Head of caudate nucleus (tissue), 42 donors: ENCODE data around the gene ZCCHC24.

Experiments used
- DNase-seq, 42 donors: peaks; one replicate each; pipeline versions ENCODE4 v3.0.0 to v3.0.0-alpha.2; 2020 to 2021; ENCODE audit warnings: mixed read lengths in 7 of 42
- intact Hi-C: fragments of 100-400 bp; cut with DNase I; formaldehyde crosslinking; loops from one replicate; pipeline ENCODE4 v1.15.0; 2022

Gene ZCCHC24

DNA sequence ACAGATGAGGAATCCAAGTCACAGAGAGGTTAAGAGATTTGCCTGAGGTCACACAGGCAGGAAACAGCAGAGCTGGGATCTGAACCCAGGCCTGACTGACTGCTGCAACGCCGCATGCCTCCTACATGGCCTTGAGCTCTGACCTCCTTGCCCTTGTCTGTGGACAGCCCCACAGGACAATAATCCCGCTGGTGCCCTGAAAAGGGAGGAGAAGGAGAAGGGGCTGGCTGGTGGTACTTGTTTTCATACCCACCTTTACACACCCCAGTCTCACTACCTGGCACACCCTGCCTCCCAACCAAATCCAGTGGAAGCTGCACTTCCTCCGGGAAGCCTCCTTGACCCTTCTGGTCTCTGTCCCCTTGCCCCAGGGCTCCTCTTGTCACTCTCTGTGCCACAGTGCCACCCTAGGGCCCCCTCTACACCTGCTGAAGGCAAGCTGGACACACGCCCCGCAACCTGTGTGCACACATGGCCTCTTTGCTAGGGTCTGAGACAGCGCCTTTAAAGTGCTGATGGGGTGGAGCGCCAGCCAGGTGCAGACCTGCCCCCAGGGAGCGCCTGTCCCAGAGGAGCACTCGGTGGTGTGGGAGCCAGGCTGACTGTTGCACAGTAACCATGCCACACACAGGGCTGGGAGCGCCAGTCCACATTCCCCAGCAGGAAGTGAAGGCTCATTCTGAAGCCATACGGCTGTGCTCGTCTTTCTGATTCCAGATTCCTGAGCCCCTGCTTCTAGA, 38.6 kb downstream of the ZCCHC24 start:
- DNase-seq, result peak in 6 of 42 donors; percentile 7 to 36 (median 12)
- intact Hi-C loops, result no loop called here

DNA sequence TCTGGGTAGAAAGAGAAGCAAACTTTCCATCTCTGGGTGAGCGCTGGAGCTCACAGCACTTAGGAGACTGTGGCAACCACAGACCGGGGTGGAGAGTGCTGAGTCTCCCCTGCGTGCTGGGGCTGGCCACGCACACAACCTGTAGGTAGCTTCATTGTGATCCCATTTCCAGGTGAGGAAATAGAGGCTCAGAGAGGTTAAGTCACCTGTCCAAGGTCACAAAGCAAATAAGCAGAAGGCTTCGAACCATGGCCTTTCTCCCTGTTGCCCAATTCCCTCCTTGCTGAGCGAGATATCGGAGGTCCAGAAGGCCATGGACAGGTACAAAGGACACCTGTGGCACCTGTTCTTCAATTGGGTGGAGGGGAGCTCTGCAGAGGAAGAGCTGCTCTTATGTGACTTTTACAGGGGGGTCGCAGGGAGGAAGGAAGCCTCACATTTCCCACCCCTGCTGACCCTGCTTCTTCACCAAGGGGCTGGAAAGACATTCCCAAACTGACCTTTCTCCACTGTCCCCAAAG, 39.4 kb downstream of the ZCCHC24 start:
- intact Hi-C loops, result no loop called here
- DNase-seq, result peak in 3 of 42 donors; percentile 1 to 13 (median 4)

DNA sequence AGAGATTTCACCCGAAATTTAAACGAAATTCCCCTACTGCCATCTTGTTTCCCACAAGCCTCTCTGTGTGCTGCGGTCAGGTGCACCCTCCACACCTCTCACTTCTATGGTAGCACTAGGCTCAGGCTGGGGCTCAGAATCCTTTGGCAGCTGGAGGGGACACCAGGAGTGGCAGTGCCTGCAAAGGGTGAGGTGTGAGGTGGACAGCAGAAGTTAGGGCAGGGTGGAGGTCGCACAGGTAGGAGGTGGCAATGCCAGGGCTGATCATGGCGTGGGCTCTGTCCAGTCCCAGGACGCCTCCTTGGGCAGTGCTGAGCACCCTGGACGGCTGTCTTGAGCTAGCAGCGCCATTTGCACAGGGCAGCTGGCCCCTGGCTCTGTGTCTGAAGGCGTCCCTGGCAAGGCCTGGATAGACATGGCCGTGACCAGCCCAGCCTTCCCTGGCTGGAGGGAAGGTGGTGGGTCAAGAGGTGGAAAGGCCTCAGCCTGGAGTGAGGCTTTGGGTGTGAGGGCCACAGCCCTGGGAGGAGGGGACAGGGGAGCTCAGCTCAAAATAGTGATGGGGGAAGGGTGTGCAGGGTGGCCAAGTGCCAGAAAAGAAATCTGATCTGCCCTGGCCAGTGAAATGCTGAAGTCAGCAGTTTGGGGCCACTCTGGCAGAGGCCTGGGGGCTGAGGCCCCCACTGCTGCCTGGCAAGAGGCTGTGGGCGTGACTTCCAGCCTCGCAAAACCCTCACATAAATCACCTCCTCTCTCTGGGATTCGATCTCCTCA, 40.0 kb downstream of the ZCCHC24 start:
- DNase-seq, result peak in 7 of 42 donors; percentile 12 to 49 (median 38)
- intact Hi-C loops, result no loop called here

DNA sequence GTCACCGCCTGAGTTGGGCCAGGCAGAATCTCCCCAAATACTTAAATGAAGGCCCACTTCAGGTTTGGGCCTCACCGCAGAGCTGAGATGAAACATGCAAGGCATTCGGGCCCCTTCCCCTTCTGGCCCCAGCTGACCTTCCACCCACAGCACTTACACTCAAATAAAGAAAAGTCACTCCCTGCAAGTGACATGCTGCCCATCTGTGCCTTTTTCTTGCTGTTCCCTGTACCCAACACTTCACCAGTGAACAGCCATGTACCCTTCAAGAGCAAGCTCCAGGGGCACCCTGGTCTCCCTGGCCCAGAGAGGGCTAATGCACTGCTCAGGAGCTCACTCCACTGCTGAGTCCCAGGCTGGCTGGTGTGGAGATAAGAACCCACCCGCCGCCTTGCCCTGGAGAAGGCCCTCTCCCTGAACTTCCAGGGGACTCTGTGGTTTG, 40.7 kb downstream of the ZCCHC24 start:
- peak in 6 of 42 donors; percentile 1 to 35 (median 29) for DNase-seq
- intact Hi-C loops, result no loop called here

DNA sequence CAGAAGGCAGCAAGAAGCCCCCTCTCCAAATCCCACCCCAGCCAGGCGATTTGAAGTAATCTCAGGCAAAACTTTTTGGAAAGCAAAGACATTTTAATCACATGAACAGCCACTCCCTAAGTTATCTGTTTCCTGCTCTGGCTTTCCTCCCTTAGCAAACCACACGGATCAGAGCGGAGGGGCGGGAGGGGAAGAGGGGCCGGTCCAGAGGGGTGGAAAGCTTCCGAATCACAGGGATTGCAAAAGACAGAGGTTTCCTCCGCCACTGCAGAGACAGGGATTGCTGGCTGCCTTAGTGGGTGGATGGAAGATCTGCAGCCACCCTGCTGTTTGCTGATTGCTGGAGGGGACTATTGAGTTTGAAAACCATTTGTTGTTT, 41.2 kb downstream of the ZCCHC24 start:
- DNase-seq, result peak in 5 of 42 donors; percentile 6 to 36 (median 28)
- intact Hi-C loops, result no loop called here

DNA sequence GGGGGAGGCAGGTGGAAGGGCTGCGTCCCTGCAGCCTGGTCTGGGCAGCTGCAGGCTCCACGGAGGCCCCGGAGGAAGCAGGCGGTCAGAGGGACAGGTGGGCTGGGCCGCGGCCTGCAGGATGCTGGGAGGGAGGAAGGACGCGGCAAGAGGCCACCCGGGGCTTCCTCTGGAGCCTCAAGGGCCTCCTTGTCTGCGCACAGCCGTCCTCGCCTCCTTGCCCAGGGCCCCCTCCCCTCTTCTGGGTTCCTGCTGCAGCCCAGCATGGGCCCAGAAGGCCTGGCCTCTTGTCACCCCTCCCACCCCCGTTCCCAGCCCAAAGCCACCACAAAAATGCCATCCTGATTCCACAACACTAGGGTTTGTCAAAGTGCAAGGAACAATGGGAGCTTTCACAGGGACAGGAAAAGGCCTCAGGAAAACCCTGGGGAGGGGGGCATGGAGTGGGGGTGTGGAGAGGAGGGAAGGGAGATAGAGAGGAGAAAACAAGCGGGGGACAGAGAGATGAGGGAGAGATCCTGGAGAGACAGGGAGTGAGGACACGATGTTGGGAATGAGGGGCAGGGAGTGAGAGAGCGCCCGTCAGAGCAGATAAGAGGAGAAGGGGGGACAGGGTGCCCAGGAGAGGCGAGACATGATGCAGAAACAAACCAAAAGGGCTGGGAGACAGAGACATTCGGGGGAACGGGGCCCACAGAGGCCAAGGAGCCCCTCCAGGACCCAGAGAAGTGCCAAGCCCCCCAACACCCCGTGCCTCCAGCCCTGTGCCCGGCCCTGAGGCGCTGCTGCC, 41.8 kb downstream of the ZCCHC24 start:
- DNase-seq, result peak; percentile 57 to 90 (median 78)
- intact Hi-C loops, result no loop called here

DNA sequence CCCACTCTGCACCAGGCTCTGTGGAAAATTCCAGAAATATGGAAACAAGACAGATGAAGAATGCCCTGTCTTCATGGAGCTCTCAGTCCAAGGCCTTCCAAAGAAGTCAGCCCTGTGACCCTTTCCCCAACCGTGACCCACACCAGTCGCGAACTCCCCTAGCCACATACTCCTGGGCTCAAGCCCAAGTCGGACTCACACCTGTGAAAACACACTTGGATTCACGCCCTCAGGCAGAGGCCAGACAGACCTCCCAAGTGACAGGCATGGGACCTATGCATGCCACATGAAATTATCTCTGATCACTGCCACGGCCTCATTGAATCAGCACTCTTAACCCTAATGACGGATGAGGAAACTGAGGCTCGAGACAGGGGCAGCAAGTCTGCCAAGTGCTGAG, 42.5 kb downstream of the ZCCHC24 start:
- intact Hi-C loops, result no loop called here
- peak in 4 of 42 donors; percentile 2 to 22 (median 11) for DNase-seq

DNA sequence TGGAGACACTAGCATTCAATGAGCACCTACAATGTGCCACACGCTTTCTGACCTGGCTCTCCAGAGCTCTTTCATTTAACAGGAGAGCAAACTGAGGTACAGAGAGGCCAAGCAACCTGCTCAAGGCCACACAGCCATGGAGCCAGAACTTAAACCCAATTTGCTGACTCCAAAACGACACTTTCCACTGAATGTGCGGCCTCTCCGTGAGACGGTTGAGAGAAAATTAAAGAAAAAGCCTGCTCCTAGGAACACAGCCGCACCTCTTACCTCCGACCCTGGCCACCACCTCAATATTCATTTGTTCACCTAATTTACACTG, 42.8 kb downstream of the ZCCHC24 start:
- DNase-seq, result peak in 1 of 42 donors; percentile 1
- intact Hi-C loops, result no loop called here

DNA sequence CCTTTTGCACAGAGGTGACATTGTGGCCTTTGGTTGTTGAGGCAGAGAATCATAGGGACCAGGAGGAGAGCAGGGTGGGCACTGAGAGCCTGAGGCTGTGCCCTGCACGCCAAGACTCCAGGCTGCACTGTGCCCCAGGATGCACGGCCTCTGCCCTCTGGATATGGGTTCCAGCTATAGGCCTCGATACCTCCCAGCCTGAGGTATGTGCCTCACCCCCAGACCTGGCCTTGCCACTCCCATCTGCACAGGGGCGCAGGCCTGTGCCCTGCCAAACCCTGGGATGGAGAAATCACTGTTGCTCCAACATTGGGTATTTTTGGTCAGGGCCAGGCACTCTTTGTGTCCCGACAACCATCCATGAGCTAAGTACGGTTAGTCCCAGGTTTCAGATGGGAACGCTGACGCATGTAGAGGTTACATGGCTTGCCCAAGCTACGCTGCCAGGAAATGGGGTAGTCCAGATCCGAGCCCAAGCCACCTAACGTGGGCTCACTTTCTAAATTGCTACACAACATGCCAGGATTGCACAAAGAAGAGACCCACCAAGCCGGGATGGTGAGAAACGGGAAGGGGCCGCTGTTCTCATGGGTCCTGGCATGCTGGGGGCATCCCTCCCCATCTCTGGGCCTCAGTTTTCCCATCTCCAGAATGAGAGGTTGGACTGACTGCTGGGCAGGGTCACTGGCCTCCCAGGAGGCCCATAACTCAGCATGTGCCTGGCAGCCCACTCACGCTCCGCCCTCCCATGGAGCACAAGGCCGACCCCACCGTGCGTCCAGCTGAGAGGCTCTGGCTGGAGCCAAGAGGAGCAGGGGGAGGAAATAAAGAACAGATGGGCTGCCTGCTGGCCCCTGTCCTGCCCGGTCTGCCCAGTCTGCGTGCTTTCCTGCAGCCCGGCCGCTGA, 44.2 kb downstream of the ZCCHC24 start:
- peak in 18 of 42 donors; percentile 51 to 80 (median 61) for DNase-seq
- intact Hi-C loops, result no loop called here

DNA sequence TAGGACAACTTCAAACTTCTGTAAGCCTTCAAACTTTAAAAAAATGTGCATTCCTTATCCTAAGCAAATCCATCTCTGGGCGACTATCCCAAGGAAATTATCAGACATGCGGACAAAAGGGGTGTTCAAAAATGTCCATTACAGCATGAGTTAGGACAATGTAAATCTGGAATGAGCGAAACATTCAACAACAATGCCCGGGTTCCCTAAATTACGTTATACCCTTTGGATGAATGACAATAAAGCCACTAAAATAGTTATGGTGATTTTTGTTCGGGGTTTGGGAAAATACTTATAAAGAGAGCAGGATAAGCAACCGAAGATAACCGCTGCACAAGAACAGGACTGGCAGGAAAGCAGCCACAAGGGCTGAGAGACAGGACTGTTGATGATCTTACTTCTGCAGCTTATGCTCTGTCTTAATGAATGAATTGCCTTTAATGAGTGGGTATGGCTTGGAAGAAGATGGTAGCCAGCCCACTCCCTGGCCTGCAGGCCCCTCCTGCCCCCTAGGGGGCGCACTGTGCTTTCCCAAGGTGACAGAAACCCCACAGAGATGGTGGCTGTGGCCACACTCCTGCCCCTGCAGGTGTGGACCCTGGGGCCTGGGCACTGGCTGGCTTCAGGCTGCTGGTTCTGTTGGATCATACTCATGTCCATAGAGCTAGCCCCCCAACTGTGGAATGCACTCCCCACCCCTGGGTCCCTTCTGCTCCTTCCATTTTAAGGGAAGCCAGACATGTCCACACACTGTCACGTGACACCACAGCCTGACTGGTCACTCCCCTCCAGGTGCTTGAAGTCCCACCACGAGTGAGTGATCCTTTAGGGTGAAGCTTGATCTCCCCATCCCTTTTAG, 45.0 kb downstream of the ZCCHC24 start:
- intact Hi-C loops, result no loop called here
- peak in 22 of 42 donors; percentile 51 to 86 (median 68) for DNase-seq

DNA sequence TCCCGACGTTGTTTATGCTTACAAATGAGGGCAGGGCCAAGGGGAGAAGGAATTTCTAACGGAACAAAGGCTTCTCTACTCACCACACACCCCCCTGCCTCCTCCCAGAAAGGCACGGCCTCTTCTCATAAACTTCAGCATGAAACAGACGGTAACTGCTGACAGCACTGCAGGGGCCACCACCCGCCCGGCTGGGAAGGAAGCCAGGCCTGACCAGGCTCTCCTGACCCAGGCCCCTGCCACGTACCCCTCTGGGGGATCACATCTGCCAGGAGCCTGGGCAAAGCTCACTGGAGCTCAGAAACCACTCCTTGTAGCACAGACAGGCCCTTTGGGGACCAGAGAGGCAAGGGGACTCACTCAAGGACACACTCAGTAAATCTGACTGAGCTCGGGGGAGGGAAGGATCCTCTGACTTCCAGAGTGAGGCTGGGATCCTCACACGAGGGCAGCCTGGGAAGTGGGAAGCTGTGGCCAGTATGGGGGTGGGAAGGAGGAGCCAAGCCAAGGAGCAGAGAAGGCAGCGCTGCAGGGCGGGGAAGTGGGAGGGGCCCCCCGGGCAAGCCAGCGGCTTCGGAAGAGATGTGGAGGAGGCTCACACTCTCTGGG, 46.1 kb downstream of the ZCCHC24 start:
- DNase-seq, result peak; percentile 55 to 92 (median 78)
- intact Hi-C loops, result no loop called here

DNA sequence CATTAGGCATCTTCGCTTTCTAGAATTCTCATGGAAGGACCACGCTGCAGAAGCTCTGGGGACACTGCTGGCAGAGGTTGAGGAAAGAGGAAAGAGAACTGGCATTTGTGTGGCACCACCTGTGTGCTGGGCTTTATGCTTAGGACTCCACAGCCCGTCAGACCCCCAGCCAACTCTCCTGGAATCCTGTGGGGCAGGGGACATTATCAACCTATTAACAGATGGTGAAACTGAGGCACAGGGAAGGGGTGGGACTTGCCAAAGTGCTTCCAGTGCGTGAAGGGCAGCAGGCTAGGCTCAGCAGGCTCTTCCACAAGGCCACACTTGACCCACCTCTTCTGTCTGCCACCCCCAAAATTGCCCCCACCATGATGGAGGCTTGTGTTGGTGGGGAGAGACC, 46.8 kb downstream of the ZCCHC24 start:
- DNase-seq, result no peak
- intact Hi-C loops, result no loop called here

DNA sequence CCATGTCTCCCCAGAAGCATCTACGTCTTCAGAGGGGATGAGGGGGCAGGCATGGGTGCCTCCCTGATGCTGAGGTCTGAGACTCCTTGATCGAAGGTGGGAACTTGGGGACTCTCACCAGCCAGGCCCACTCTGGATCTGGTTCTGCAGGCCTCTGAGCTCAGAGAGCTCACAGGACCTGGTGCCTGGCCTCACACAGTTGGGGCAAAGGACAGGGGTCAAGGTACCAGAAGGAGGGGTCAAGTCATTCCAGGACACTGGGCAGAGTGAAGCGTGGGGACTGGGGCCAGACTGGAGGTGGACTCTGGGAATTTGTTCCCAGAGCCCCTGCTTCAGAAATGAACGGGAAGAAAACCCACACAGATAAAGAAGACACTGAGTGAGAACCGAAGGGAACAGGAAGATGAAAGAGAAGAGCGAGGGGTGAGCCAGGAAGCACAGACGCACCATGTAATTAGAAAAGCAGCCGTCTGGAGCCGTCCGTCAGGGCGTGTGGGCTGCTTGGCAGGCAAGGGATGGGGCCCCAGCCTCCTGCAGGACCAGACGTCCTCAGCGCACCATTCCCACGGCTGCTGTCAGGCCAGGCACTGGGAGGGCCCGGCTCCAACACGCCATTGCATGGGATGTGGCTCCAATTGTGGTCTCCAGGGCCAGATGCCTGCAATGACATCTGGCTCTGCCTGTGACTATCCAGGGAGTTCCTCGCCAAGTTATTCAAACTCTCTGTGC, 47.7 kb downstream of the ZCCHC24 start:
- DNase-seq, result no peak
- intact Hi-C loops, result no loop called here

DNA sequence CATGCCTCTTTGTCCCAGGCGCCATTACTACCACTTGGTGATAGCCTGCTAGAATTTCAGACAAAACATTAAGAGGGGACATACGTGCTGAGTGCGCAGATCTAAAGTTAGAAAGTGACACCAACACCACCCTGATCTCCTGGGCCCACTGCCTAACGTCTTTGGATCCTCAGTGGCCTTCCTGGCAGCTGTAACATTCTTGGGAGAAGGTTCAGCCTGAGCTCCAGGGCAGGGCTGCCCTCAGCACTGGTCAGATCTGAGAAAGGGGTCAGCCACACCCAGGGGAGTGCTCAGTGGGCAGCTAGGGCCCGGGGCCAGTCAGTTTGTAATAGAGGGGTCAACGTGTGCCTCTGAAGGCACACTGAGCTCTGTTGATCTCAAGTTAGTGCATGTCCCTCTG, 48.4 kb downstream of the ZCCHC24 start:
- DNase-seq, result no peak
- intact Hi-C loops, result no loop called here

DNA sequence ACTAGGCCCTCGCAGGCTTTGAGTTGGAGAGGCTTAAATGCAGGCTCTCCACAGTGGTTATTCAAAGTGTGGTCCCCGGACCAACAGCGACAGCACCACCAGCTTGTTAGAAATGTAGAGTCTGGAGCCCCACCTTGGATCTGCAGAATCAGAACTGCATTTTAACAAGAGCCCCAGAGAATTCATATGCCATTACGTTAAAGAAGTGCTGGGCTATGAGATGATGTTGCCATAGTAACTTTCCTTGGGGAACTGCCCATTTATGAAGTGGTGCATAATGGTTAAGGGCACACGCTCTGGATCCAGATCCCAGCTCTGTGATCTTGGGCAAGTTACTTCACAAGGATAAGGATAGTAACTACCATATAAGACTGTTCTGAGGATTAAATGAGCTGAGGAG, 48.9 kb downstream of the ZCCHC24 start:
- no peak for DNase-seq
- intact Hi-C loops, result no loop called here

DNA sequence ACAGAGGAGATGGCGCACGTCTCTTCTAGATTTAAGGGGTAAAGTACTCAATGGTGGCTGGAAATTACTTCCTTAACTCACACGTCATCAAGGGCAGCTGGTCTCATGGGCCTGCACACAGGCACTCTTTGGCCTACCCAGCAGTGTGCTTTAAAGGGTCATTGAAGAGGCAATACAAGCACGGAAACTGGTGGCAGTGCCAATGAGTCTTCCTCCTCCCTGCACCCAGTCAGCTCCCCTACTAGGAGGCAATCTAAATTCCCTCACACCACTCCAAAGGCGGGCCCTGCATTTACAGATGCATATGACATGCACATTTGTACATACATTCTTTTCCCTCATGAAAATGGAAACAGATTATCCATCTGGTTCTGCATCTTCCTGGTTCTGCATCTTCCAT, 50.8 kb downstream of the ZCCHC24 start:
- peak in 9 of 42 donors; percentile 2 to 30 (median 16) for DNase-seq
- intact Hi-C loops, result no loop called here
